Anterior cingulate cortex (tissue), 58 donors: ENCODE measurements around the gene TMEM109.
A peak's percentile ranks its signal among the peaks of the same experiment; 100 is the strongest.

Experiments
- DNase-seq, 58 donors: peaks; one replicate each; lab custom pipeline; 2025; lab: John Stamatoyannopoulos, UW

The TMEM109 gene

GRCh38 chr11:60924110-60924905 lies 10.3 kb downstream of the TMEM109 start, which contains the start of gene TMEM132A:
TMEM132A (plus strand) TSS chr11:60924460; CDS start chr11:60924634, 174 bp downstream.
- DNase-seq: peak in 57 of 58 donors; percentile 34 to 88 (median 69)

GRCh38 chr11:60924906-60925853 lies 11.2 kb downstream of the TMEM109 start:
- peak in 5 of 58 donors; percentile 11 to 60 (median 49) for DNase-seq

GRCh38 chr11:60925868-60926267 lies 11.9 kb downstream of the TMEM109 start:
- DNase-seq: no peak

- peak in 22 of 58 donors; percentile 10 to 70 (median 42) for DNase-seq
Measured at GRCh38 chr11:60926500-60926899, 12.5 kb downstream of the TMEM109 start.

- DNase-seq: no peak
Measured at GRCh38 chr11:60927061-60927592, 13.2 kb downstream of the TMEM109 start.

- no peak for DNase-seq
Measured at GRCh38 chr11:60927600-60927999, 13.6 kb downstream of the TMEM109 start.

- peak in 1 of 58 donors; percentile 15 for DNase-seq
Measured at GRCh38 chr11:60928563-60929001, 14.6 kb downstream of the TMEM109 start.

GRCh38 chr11:60929764-60930163 lies 15.8 kb downstream of the TMEM109 start:
- no peak for DNase-seq

GRCh38 chr11:60930394-60930793 lies 16.4 kb downstream of the TMEM109 start:
- no peak for DNase-seq

- DNase-seq: no peak
Measured at GRCh38 chr11:60931917-60932316, 18.0 kb downstream of the TMEM109 start.

- DNase-seq: no peak
Measured at GRCh38 chr11:60932605-60933356, 18.8 kb downstream of the TMEM109 start.

GRCh38 chr11:60933416-60934123 lies 19.6 kb downstream of the TMEM109 start:
- DNase-seq: no peak

- no peak for DNase-seq
Measured at GRCh38 chr11:60934124-60934789, 20.3 kb downstream of the TMEM109 start.

- DNase-seq: no peak
Measured at GRCh38 chr11:60934790-60935605, 21.0 kb downstream of the TMEM109 start.

GRCh38 chr11:60935676-60936442 lies 21.9 kb downstream of the TMEM109 start:
- DNase-seq: no peak

- DNase-seq: no peak
Measured at GRCh38 chr11:60936467-60937143, 22.6 kb downstream of the TMEM109 start.

GRCh38 chr11:60937144-60937527 lies 23.2 kb downstream of the TMEM109 start:
- no peak for DNase-seq
